ENCODE measurements around the gene TMEM88. TPM values are rescaled to one million over a fixed set of nuclear protein-coding genes. Genes with fewer than 3 reads are reported as not detected.

Gene TMEM88
- total and polyA plus RNA-seq, 2 of the 13 experiments (the other 11 are each of a cell fraction or from before 2014, with no cell fraction given), result 0.31 to 0.66 TPM

- POLR2A ChIA-PET, result interaction anchor here (1.3 to 1.5 kb wide), 3 partner anchors 26 to 52 kb away, joined by 3 to 4 read pairs (median 3); partner anchors contain the start of gene NAA38
- intact Hi-C loops (cut with micrococcal nuclease; ENCODE audit: unreplicated experiment), result no loop called here
- no peak for TF ChIP-seq MTERF4 (CRISPR knock-in tag; IDR thresholded peaks at IDR 0.05)
- no peak for TF ChIP-seq ZNF512B (CRISPR knock-in tag; IDR thresholded peaks at IDR 0.05; ENCODE audit: borderline replicate concordance)
- no peak for TF ChIP-seq ZBTB40 (IDR thresholded peaks at IDR 0.05)
- TF ChIP-seq ZBTB40 (CRISPR knock-in tag; IDR thresholded peaks at IDR 0.05), result 0 out of 2 replicates have a peak, but pooled peaks have one; percentile 52
- TF ChIP-seq SMC3 (IDR thresholded peaks at IDR 0.05; ENCODE audit: low read length), result no peak
- TF ChIP-seq NBN (conservative IDR thresholded peaks at IDR 0.05), result no peak
These were observed 33.5 kb downstream of the TMEM88 start, which contains the start of gene CHD3 for GRCh38 chr17:7888184-7888920. Gene CHD3, plus strand, starts transcription at chr17:7888789. Its CDS starts 212 bp downstream, at chr17:7889001.

More at GRCh38 chr17:7888184-7888920, 33.5 kb downstream of the TMEM88 start, which contains the start of gene CHD3:
- BruUV-seq (replicated peaks), result no TSS peak
- no peaks in the 10 kb centered on the region for H3K79me2 ChIP-seq (ENCODE audit: insufficient read depth, low read length)
- peak within 1 kb of the TSS; percentile 45 to 76 (median 68) for H3K4me3 ChIP-seq (replicated peaks in 1 of 3; ENCODE audit: insufficient read depth in 1 of 3, low read depth in 2 of 3, low read length in 3 of 3)
- H3K27me3 ChIP-seq (ENCODE audit: control insufficient read depth in 1 of 2, insufficient read depth in 2 of 2, low read length in 2 of 2), result peaks cover 0 to 17% of the 10 kb centered on the region in 2 experiments; a peak in 2 of 5 replicates
- H3K9ac ChIP-seq (ENCODE audit: insufficient read depth, low read depth, low read length), result peak within 1 kb of the TSS; percentile 63
- no peaks in the 10 kb centered on the region for H4K20me1 ChIP-seq (ENCODE audit: insufficient read depth, low read length)
- H3K4me1 ChIP-seq (ENCODE audit: insufficient read depth, low read length), result peaks cover 38% of the 10 kb centered on the region
- H3K4me2 ChIP-seq (ENCODE audit: low read depth, low read length), result peak within 1 kb of the TSS; percentile 92
- H3K36me3 ChIP-seq (replicated peaks in 1 of 2; ENCODE audit: control insufficient read depth in 1 of 2, insufficient read depth in 2 of 2, low read length in 2 of 2), result no peaks in the 10 kb centered on the region
- H3K27ac ChIP-seq (ENCODE audit: extremely low read length, insufficient read depth, low read length), result peak within 1 kb of the TSS; percentile 69
- peak within 1 kb of the TSS; percentile 48 for H2AFZ ChIP-seq (ENCODE audit: low read length)
- no peaks in the 10 kb centered on the region for H3K9me3 ChIP-seq (ENCODE audit: low read length)
- 50% methylated on average over 16 of the region's 18 CpGs for WGBS (ENCODE audit: low lambda C conversion rate)
- DNase-seq (ENCODE audit: low spot score) (no peak), FAIRE-seq (no peak), ATAC-seq (peak; percentile 45)
- in situ Hi-C loops (cut with HindIII; ENCODE audit: extremely low pct_ligation_motif_present, low pct_unique_long_range_greater_than_20kb), result no loop called here
- CTCF ChIA-PET (ENCODE audit: low intra/inter-chr PET ratio, low total read pairs), result interaction anchor here (1.9 kb wide), 1 partner anchor 26 kb away, joined by 5 read pairs; no protein-coding TSS in a partner anchor

All from HepG2 (cell line).